ENCODE data around the gene UCP1. TPM values are rescaled to one million over a fixed set of nuclear protein-coding genes. Genes with fewer than 3 reads are reported as not detected.

UCP1 gene
- total and polyA plus RNA-seq, 2 experiments from 2014 or later: 0.12 TPM; not detected in 1

DNA sequence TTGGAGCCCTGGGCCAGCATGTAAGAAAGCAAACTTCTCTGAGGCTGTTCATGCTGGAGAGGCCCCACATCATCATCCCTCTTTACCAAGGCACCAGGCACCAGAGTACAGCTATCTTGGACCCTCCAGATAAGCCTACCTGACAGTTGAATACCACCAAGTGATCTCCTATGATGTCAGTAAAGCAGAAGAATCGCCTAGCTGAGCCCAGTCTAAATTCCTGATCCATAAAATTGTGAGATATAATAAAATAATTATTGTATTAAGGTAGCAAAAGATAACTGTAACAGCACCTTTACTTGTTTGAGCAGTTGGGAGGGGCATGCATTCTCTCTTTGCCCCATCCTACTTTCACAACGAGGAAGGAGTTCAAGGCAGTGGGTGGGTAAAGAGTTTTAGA lies 2.9 kb upstream of the UCP1 start:
- Histone ChIP-seq H3K4me1 (ENCODE audit: low read depth) (no peaks in the 10 kb centered on the region), H3K36me3 (no peaks in the 10 kb centered on the region), H3K27ac (no peak overlapping the region), H3K27me3 (peaks cover 66% of the 10 kb centered on the region), H3K4me3 (no peak overlapping the region), H3K9me3 (ENCODE audit: low read depth) (no peaks in the 10 kb centered on the region)
- no peak for DNase-seq (ENCODE audit: low read depth in 1 of 2, low spot score in 1 of 2)
- TF ChIP-seq, protein P1, sequence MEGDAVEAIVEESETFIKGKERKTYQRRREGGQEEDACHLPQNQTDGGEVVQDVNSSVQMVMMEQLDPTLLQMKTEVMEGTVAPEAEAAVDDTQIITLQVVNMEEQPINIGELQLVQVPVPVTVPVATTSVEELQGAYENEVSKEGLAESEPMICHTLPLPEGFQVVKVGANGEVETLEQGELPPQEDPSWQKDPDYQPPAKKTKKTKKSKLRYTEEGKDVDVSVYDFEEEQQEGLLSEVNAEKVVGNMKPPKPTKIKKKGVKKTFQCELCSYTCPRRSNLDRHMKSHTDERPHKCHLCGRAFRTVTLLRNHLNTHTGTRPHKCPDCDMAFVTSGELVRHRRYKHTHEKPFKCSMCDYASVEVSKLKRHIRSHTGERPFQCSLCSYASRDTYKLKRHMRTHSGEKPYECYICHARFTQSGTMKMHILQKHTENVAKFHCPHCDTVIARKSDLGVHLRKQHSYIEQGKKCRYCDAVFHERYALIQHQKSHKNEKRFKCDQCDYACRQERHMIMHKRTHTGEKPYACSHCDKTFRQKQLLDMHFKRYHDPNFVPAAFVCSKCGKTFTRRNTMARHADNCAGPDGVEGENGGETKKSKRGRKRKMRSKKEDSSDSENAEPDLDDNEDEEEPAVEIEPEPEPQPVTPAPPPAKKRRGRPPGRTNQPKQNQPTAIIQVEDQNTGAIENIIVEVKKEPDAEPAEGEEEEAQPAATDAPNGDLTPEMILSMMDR (IDR thresholded peaks at IDR 0.05; ENCODE audit: low read depth, low read length): no peak

DNA sequence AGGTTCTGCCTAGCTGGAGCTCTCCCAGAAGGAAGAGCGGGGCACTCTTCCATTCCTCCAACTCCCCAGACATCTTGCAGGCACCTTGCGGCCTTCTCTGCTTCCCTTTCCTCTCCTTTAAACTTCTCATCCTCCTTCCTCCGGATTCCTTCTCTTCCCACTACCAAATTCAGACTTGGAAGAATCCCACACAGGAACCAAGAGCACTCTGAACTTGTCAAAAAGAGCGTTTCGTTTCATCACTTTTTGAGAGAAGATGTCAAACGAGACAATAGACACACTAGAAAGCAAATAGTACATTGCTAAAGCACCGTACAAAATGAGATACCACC lies 512 bp upstream of the UCP1 start:
- Histone ChIP-seq H3K9me3 (ENCODE audit: low read depth) (no peaks in the 10 kb centered on the region), H3K36me3 (no peaks in the 10 kb centered on the region), H3K27ac (no peak overlapping the region), H3K27me3 (peaks cover 86% of the 10 kb centered on the region), H3K4me3 (peak overlapping the region; percentile 51), H3K4me1 (ENCODE audit: low read depth) (no peaks in the 10 kb centered on the region)
- TF ChIP-seq, protein P1 (IDR thresholded peaks at IDR 0.05; ENCODE audit: low read depth, low read length): no peak
- no peak for DNase-seq (ENCODE audit: low read depth in 1 of 2, low spot score in 1 of 2)

DNA sequence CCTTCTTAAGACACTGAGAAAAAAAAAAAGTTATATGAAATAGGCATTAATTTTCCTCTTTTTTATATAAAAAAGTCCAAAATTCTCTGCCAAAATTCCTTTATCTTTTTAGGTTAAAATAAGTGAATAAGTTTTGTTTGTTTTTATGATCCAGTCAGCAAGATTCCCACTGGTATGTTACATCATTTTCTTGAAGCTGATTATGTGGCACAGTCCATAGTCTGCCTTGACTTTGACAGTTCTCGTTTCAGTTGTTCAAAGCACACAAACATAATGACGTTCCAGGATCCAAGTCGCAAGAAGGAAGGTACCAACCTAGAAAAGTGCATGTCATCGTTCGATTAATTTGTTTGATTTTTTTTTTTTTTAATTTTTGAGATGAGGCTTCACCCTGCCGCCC lies 9.1 kb downstream of the UCP1 start:
- Histone ChIP-seq H3K36me3 (no peaks in the 10 kb centered on the region), H3K27me3 (peaks cover 5% of the 10 kb centered on the region)
- TF ChIP-seq, protein P1 (IDR thresholded peaks at IDR 0.05; ENCODE audit: low read depth, low read length): no peak

DNA sequence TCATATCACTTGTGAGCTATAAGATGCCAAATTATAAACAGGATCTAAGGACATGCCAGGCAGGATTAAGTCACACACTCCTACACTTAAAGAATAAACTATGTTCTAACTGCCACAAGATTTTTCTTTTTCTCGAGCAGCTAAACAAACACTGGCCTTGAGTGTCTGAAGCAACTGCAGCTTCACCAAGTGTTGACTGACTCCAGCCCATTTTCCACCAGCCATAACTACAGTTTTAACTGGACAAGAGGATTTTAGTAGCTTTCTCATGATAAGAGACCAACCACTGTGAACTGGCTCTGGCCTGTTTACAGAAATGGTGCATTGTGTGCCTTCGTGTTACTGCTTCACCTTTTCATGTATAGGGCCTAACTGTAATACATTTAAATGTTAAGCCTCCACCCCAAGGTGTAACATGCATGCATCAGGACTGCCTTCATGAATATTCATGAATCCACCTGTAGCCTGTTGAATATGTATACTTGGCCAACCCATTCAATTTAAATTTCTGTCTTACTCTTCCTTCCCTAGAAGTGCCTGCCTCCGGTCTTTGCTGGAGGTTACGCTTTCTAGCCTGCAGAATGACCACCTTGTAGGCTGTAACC lies 10.8 kb downstream of the UCP1 start:
- Histone ChIP-seq H3K4me3 (no peak overlapping the region), H3K4me1 (ENCODE audit: low read depth) (no peaks in the 10 kb centered on the region), H3K27ac (no peak overlapping the region), H3K9me3 (ENCODE audit: low read depth) (no peaks in the 10 kb centered on the region), H3K36me3 (no peaks in the 10 kb centered on the region), H3K27me3 (no peaks in the 10 kb centered on the region)
- TF ChIP-seq, protein P1 (IDR thresholded peaks at IDR 0.05; ENCODE audit: low read depth, low read length): no peak
- DNase-seq (ENCODE audit: low read depth in 1 of 2, low spot score in 1 of 2): no peak

More for the DNA sequence above, 9.1 kb downstream of the UCP1 start:
- H3K9me3 ChIP-seq (ENCODE audit: low read depth): no peaks in the 10 kb centered on the region
- DNase-seq (ENCODE audit: low read depth in 1 of 2, low spot score in 1 of 2): no peak
- no peak overlapping the region for H3K27ac ChIP-seq
- no peaks in the 10 kb centered on the region for H3K4me1 ChIP-seq (ENCODE audit: low read depth)
- H3K4me3 ChIP-seq: no peak overlapping the region

DNA sequence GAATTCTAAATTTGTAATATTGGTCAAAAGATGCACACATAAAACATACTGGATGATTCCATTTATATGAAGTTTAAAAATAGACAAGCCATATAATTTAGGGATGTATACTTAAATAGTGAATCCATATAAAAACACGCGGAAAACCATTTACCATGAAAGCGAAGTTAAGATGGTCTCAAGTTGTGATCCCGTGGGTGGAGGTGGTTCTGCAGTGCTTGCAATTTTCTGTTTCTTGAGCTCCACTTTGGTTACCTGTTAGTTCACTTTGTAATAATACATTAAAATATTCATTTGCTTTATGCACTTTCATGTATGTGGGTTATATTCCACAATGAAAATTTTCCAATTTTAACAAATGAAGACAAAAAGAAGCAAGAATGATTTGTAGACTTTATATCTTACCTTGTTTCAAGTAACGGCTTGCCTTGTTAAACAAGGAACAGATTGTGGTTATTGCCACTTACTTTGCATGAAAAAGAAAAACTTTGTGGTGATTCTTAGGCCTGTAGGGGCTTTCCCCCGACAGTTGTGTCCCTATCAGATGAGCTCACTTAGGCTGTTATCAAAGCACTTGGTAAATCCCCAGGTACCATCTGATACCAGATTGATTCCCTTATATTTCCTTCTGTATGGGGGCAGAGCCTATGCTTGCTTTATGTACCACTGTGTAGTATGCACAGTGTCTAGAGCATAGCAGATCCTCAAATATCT lies 12.2 kb downstream of the UCP1 start:
- Histone ChIP-seq H3K9me3 (ENCODE audit: low read depth) (no peaks in the 10 kb centered on the region), H3K4me3 (no peak overlapping the region), H3K27me3 (no peaks in the 10 kb centered on the region), H3K4me1 (ENCODE audit: low read depth) (no peaks in the 10 kb centered on the region), H3K27ac (no peak overlapping the region), H3K36me3 (no peaks in the 10 kb centered on the region)
- TF ChIP-seq, protein P1 (IDR thresholded peaks at IDR 0.05; ENCODE audit: low read depth, low read length): no peak
- DNase-seq (ENCODE audit: low read depth in 1 of 2, low spot score in 1 of 2): no peak
